SK-N-SH (cell line): Measurements from ENCODE around the gene SLC22A23. TPM values are rescaled to one million over a fixed set of nuclear protein-coding genes. Genes with fewer than 3 reads are reported as not detected.

Source experiments
- CTCF ChIA-PET: fragments of 300-600, 350-600 bp; formaldehyde crosslinking; extraction: SDS; loops from one replicate; lab custom pipeline; 2021; lab: Yijun Ruan, JAX
- POLR2A ChIA-PET: fragments of 350-600 bp; sonication (Branson Sonifier 250); formaldehyde crosslinking; extraction: SDS; loops from one replicate; lab custom pipeline; 2020; ENCODE audit warnings: antibody characterized with exemption, inconsistent platforms; lab: Yijun Ruan, JAX
- DNase-seq: peaks from one replicate; pipeline ENCODE4 v3.0.0; 2012
- H2AFZ ChIP-seq: fragments of 200-600 bp; sonication (generic); 2 replicates; pipeline ENCODE4 v1.8.1; 2016; ENCODE audit warnings: antibody characterized with exemption, mild to moderate bottlenecking, low read depth
- H3F3A ChIP-seq: fragments of 200-600 bp; sonication (generic); replicated peaks from 2 replicates; pipeline ENCODE3; 2016; ENCODE audit warnings: antibody characterized with exemption, mild to moderate bottlenecking; ENCODE audit not compliant: insufficient read depth
- H3K27ac ChIP-seq, 2 experiments: fragments of 200-500 bp in 1 of 2; fragments of 200-600 bp in 1 of 2; sonication (Bioruptor generic) in 1 of 2; sonication (generic), shearing (Covaris generic) in 1 of 2; 2 replicates each; pipeline versions ENCODE4 v1.5.1 to v1.6.1; 2014 to 2016; ENCODE audit warnings: low read depth in 2 of 2, inconsistent platforms in 1 of 2, low read length in 1 of 2, mild to moderate bottlenecking in 1 of 2, mixed read lengths in 1 of 2
- H3K27me3 ChIP-seq: fragments of 200-600 bp; sonication (generic), shearing (Covaris generic); 2 replicates; pipeline ENCODE4 v1.6.1; 2016; ENCODE audit warnings: mixed run types; ENCODE audit not compliant: insufficient read depth
- H3K36me3 ChIP-seq, 2 experiments: fragments of 200-500 bp in 1 of 2; fragments of 200-600 bp in 1 of 2; sonication (Bioruptor generic) in 1 of 2; sonication (generic) in 1 of 2; replicated peaks in 1 of 2; 2 replicates each; pipeline versions ENCODE3 to v1.5.1; 2014 to 2016; ENCODE audit warnings: low read length in 1 of 2, mild to moderate bottlenecking in 1 of 2; ENCODE audit not compliant: insufficient read depth in 2 of 2, control insufficient read depth in 1 of 2
- H3K4me1 ChIP-seq, 2 experiments: fragments of 200-500 bp in 1 of 2; fragments of 200-600 bp in 1 of 2; sonication (Bioruptor generic) in 1 of 2; sonication (generic), shearing (Covaris generic) in 1 of 2; 2 replicates each; pipeline versions ENCODE4 v1.5.1 to v1.6.1; 2014 to 2016; ENCODE audit warnings: low read depth in 1 of 2, low read length in 1 of 2, mixed run types in 1 of 2; ENCODE audit not compliant: insufficient read depth in 2 of 2, control insufficient read depth in 1 of 2
- H3K4me2 ChIP-seq: fragments of 200-600 bp; sonication (generic), shearing (Covaris generic); 2 replicates; pipeline ENCODE4 v1.6.1; 2017; ENCODE audit warnings: mixed run types
- H3K4me3 ChIP-seq, 2 experiments: fragments of 200-500 bp in 1 of 2; fragments of 200-600 bp in 1 of 2; sonication (Bioruptor generic) in 1 of 2; sonication (generic), shearing (Covaris generic) in 1 of 2; 2 replicates each; pipeline versions ENCODE4 v1.5.1 to v1.8.1; 2014 to 2016; ENCODE audit warnings: low read depth in 2 of 2, inconsistent platforms in 1 of 2, low read length in 1 of 2, mild to moderate bottlenecking in 1 of 2, mixed read lengths in 1 of 2, moderate library complexity in 1 of 2
- H3K79me2 ChIP-seq: fragments of 200-600 bp; sonication (generic); 2 replicates; pipeline ENCODE4 v1.8.1; 2017; ENCODE audit warnings: mild to moderate bottlenecking; ENCODE audit not compliant: insufficient read depth
- H3K9ac ChIP-seq: fragments of 200-600 bp; sonication (generic); 2 replicates; pipeline ENCODE4 v1.6.1; 2017; ENCODE audit warnings: mixed run types
- H3K9me2 ChIP-seq: fragments of 200-600 bp; sonication (generic); 2 replicates; pipeline ENCODE4 v1.6.1; 2017; ENCODE audit warnings: mixed run types
- H3K9me3 ChIP-seq: fragments of 200-600 bp; sonication (generic); 2 replicates; pipeline ENCODE4 v1.6.1; 2017; ENCODE audit warnings: mixed run types, mild to moderate bottlenecking, moderate library complexity
- H4K20me1 ChIP-seq: fragments of 200-600 bp; sonication (generic); 2 replicates; pipeline ENCODE4 v1.6.1; 2017; ENCODE audit warnings: mild to moderate bottlenecking, mixed run types; ENCODE audit not compliant: insufficient read depth
- CHD2 ChIP-seq: fragments of 150-350 bp; IDR thresholded peaks from 2 replicates; pipeline ENCODE4 v1.6.1; 2018; ENCODE audit warnings: low read length; ENCODE audit not compliant: partially characterized antibody
- FOSL2 ChIP-seq: IDR thresholded peaks from 2 replicates; pipeline ENCODE4 v1.4.0; 2012; ENCODE audit warnings: low read depth, mild to moderate bottlenecking, moderate library complexity, borderline replicate concordance
- FOXM1 ChIP-seq: IDR thresholded peaks from 2 replicates; pipeline ENCODE4 v1.4.0; 2012; ENCODE audit warnings: low read depth, mild to moderate bottlenecking
- PBX3 ChIP-seq: IDR thresholded peaks from 2 replicates; pipeline ENCODE4; 2012
- RAD21 ChIP-seq: IDR thresholded peaks from 2 replicates; pipeline ENCODE4 v1.6.1; 2012; ENCODE audit warnings: mild to moderate bottlenecking, low read length
- RCOR1 ChIP-seq: fragments of 150-350 bp; IDR thresholded peaks from 2 replicates; pipeline ENCODE4 v1.6.1; 2017; ENCODE audit warnings: antibody characterized with exemption, low read length
- RFX5 ChIP-seq: IDR thresholded peaks from 2 replicates; pipeline ENCODE4 v1.6.1; 2012; ENCODE audit warnings: mild to moderate bottlenecking, improper control_type of control experiment, low read length
- USF2 ChIP-seq: fragments of 150-350 bp; IDR thresholded peaks from 2 replicates; pipeline ENCODE4 v1.6.1; 2017; ENCODE audit warnings: antibody characterized with exemption, low read length, low read depth, borderline replicate concordance
- WGBS: methylation state at CpG from one replicate; pipeline ENCODE4 v1.1.6; 2017; ENCODE audit warnings: low lambda C conversion rate; 5-methylcytosine and 5-hydroxymethylcytosine counted together
- polyA plus RNA-seq, 3 experiments: library from polyadenylated mRNA; depleted of rRNA; stranded (reverse); fragments of >200 nt; gene quantifications; 2 replicates each; pipeline ENCODE4 v1.2.3, GENCODE V29; 2012

SLC22A23 gene
- polyA plus RNA-seq, 1 of the 3 experiments (the other 2 are of a cell fraction) = not detected

GRCh38 chr6:3315841-3316240 is 141.0 kb downstream of the SLC22A23 start:
- Histone ChIP-seq H3K9me2 (no peaks in the 10 kb centered on the region), H3K4me3 (no peak overlapping the region), H3K9ac (no peak overlapping the region), H3K36me3 (no peaks in the 10 kb centered on the region), H3K4me2 (no peak overlapping the region), H4K20me1 (no peaks in the 10 kb centered on the region), H2AFZ (no peak overlapping the region), H3F3A (no peaks in the 10 kb centered on the region), H3K27ac (no peak overlapping the region), H3K79me2 (no peaks in the 10 kb centered on the region), H3K9me3 (no peaks in the 10 kb centered on the region), H3K4me1 (peaks cover 0 to 6% of the 10 kb centered on the region in 2 experiments; a peak in 1 of 4 replicates), H3K27me3 (peaks cover 82% of the 10 kb centered on the region)
- CTCF ChIA-PET = interaction anchor here (0.7 kb wide), 1 partner anchor 95 kb away, joined by 3 read pairs; no protein-coding TSS in a partner anchor
- no peak for TF ChIP-seq CHD2
- DNase-seq = no peak
- POLR2A ChIA-PET = interaction anchor here (0.6 kb wide), 1 partner anchor 269 kb away, joined by 3 read pairs; no protein-coding TSS in a partner anchor
- WGBS = 64% methylated on average over 8 of the region's 8 CpGs

- Histone ChIP-seq H4K20me1 (no peaks in the 10 kb centered on the region), H2AFZ (no peak overlapping the region), H3K9me2 (no peaks in the 10 kb centered on the region), H3K4me1 (peaks cover 0 to 6% of the 10 kb centered on the region in 2 experiments; a peak in 1 of 4 replicates), H3F3A (no peaks in the 10 kb centered on the region), H3K9ac (no peak overlapping the region), H3K9me3 (no peaks in the 10 kb centered on the region), H3K36me3 (no peaks in the 10 kb centered on the region), H3K27ac (no peak overlapping the region), H3K4me2 (no peak overlapping the region), H3K79me2 (no peaks in the 10 kb centered on the region), H3K4me3 (no peak overlapping the region), H3K27me3 (peaks cover 77% of the 10 kb centered on the region)
- POLR2A ChIA-PET = no interaction called here
- CTCF ChIA-PET = no interaction called here
- 44% methylated on average over 18 of the region's 20 CpGs for WGBS
- DNase-seq = no peak
- TF ChIP-seq USF2 (no peak), PBX3 (no peak), RAD21 (no peak), RFX5 (no peak), FOXM1 (no peak), RCOR1 (no peak), FOSL2 (no peak)
Observed at GRCh38 chr6:3314621-3315467, 142.0 kb downstream of the SLC22A23 start.
